Testis (tissue), 2 donors: ENCODE measurements around the gene CDK2AP2.

Experiments used
- CTCF ChIP-seq, 3 experiments: fragments of 450-650 bp in 2 of 3; fragments of 200-600 bp in 1 of 3; sonication (generic) in 1 of 3; IDR thresholded peaks; one replicate each; pipeline ENCODE4 v1.5.1; 2016 to 2019; ENCODE audit warnings: antibody characterized with exemption in 3 of 3, mild to moderate bottlenecking in 2 of 3, moderate library complexity in 1 of 3
- POLR2A ChIP-seq: fragments of 450-650 bp; IDR thresholded peaks from one replicate; pipeline ENCODE4 v1.6.1; 2017; ENCODE audit warnings: antibody characterized with exemption, mild to moderate bottlenecking, moderate library complexity

GRCh38 chr11:67458266-67458665 is 49.7 kb downstream of the CDK2AP2 start:
- no peak for TF ChIP-seq CTCF (IDR thresholded peaks at IDR 0.05)
- TF ChIP-seq POLR2A = no peak
